HepG2 (cell line): Measurements from ENCODE around the gene PSENEN. TPM values are rescaled to one million over a fixed set of nuclear protein-coding genes. Genes with fewer than 3 reads are reported as not detected.

Experiments used
- HOXA3 ChIP-seq: sonication (generic); formaldehyde crosslinking; IDR thresholded peaks from 2 replicates; pipeline ENCODE4 v1.5.0; 2020; ENCODE audit warnings: missing genetic modification reagents
- KDM2A ChIP-seq: sonication (generic); formaldehyde crosslinking; IDR thresholded peaks from 2 replicates; pipeline ENCODE4 v1.4.0; 2020; ENCODE audit warnings: low read depth, missing genetic modification reagents, borderline replicate concordance
- MEIS2 ChIP-seq: sonication (generic); formaldehyde crosslinking; IDR thresholded peaks from 2 replicates; pipeline ENCODE4 v1.9.0; 2021; ENCODE audit warnings: mild to moderate bottlenecking, missing genetic modification reagents
- RXRB ChIP-seq: IDR thresholded peaks from 2 replicates; pipeline ENCODE4 v1.6.1; 2016; ENCODE audit warnings: borderline replicate concordance, missing genetic modification reagents, missing compliant biosample characterization
- SALL2 ChIP-seq: sonication (generic); formaldehyde crosslinking; IDR thresholded peaks from 2 replicates; pipeline ENCODE4 v1.8.1; 2023; ENCODE audit warnings: mild to moderate bottlenecking, missing genetic modification reagents, inconsistent platforms
- SRSF4 ChIP-seq: fragments of 200-400 bp; formaldehyde crosslinking; IDR thresholded peaks from one replicate; pipeline ENCODE4 v1.6.1; 2018; ENCODE audit warnings: mild to moderate bottlenecking, low read depth, low read length, moderate library complexity; ENCODE audit not compliant: poor library complexity, severe bottlenecking
- TEAD2 ChIP-seq: sonication (generic); formaldehyde crosslinking; IDR thresholded peaks from 2 replicates; pipeline ENCODE4 v1.9.0; 2021; ENCODE audit warnings: missing genetic modification reagents
- ZFY ChIP-seq: sonication (generic); formaldehyde crosslinking; IDR thresholded peaks from 2 replicates; pipeline ENCODE4 v1.4.0; 2020; ENCODE audit warnings: missing genetic modification reagents
- ZMAT3 ChIP-seq: sonication (generic); formaldehyde crosslinking; conservative IDR thresholded peaks from 2 replicates; pipeline ENCODE4 v1.7.0; 2021; ENCODE audit warnings: missing genetic modification reagents
- ZNF101 ChIP-seq: sonication (generic); formaldehyde crosslinking; IDR thresholded peaks from 2 replicates; pipeline ENCODE4 v1.4.0; 2020; ENCODE audit warnings: mild to moderate bottlenecking, low read depth, missing genetic modification reagents, borderline replicate concordance
- ZNF251 ChIP-seq: sonication (generic); formaldehyde crosslinking; IDR thresholded peaks from 2 replicates; pipeline ENCODE4 v1.9.0; 2021; ENCODE audit warnings: mild to moderate bottlenecking, missing genetic modification reagents
- ZNF430 ChIP-seq: sonication (generic); formaldehyde crosslinking; IDR thresholded peaks from 2 replicates; pipeline ENCODE4 v1.9.0; 2021; ENCODE audit warnings: mild to moderate bottlenecking, missing genetic modification reagents
- ZNF446 ChIP-seq: sonication (generic); formaldehyde crosslinking; IDR thresholded peaks from 2 replicates; pipeline ENCODE4 v1.5.0; 2020; ENCODE audit warnings: mild to moderate bottlenecking, missing genetic modification reagents
- ZNF713 ChIP-seq: sonication (generic); formaldehyde crosslinking; IDR thresholded peaks from 2 replicates; pipeline ENCODE4 v1.4.0; 2020; ENCODE audit warnings: mild to moderate bottlenecking, missing genetic modification reagents
- polyA plus RNA-seq, 8 experiments: library from polyadenylated mRNA; depleted of rRNA in 3 of 8; stranded (reverse) in 7 of 8; unstranded in 1 of 8; fragments of >200 nt; fragmentation: Illumina TruSeq in 4 of 8; extraction: Trizol in 4 of 8; gene quantifications; 2 replicates each; pipeline versions ENCODE4 v1.2.1 to v1.2.3, GENCODE V29; 2011 to 2016; ENCODE audit warnings: low read depth in 4 of 8, missing spikeins in 1 of 8, mixed read lengths in 1 of 8; ENCODE audit not compliant: insufficient read depth in 1 of 8
- total RNA-seq, 5 experiments: library from RNA; depleted of rRNA; stranded (reverse); fragments of >200 nt; fragmentation: Illumina TruSeq; extraction: Trizol; gene quantifications; 2 replicates each; pipeline ENCODE4 v1.2.3, GENCODE V29; 2016; ENCODE audit warnings: low read depth in 1 of 5
- TF ChIP-seq, protein P1 (sequence below): sonication (generic); formaldehyde crosslinking; IDR thresholded peaks from 2 replicates; pipeline ENCODE4 v1.4.0; 2020; ENCODE audit warnings: missing genetic modification reagents
- TF ChIP-seq, protein P2 (sequence below): sonication (generic); formaldehyde crosslinking; IDR thresholded peaks from 2 replicates; pipeline ENCODE4 v1.9.0; 2021; ENCODE audit warnings: mild to moderate bottlenecking, missing genetic modification reagents
- TF ChIP-seq, protein P3 (sequence below): sonication (generic); formaldehyde crosslinking; IDR thresholded peaks from 2 replicates; pipeline ENCODE4 v1.8.1; 2023; ENCODE audit warnings: mild to moderate bottlenecking, missing genetic modification reagents, borderline replicate concordance
- TF ChIP-seq, protein P4 (sequence below): sonication (generic); formaldehyde crosslinking; IDR thresholded peaks from 2 replicates; pipeline ENCODE4 v1.4.0; 2020; ENCODE audit warnings: missing genetic modification reagents

Gene PSENEN
- total and polyA plus RNA-seq, 2 of the 13 experiments (the other 11 are each of a cell fraction or from before 2014, with no cell fraction given): 16.9 to 34.2 TPM

DNA sequence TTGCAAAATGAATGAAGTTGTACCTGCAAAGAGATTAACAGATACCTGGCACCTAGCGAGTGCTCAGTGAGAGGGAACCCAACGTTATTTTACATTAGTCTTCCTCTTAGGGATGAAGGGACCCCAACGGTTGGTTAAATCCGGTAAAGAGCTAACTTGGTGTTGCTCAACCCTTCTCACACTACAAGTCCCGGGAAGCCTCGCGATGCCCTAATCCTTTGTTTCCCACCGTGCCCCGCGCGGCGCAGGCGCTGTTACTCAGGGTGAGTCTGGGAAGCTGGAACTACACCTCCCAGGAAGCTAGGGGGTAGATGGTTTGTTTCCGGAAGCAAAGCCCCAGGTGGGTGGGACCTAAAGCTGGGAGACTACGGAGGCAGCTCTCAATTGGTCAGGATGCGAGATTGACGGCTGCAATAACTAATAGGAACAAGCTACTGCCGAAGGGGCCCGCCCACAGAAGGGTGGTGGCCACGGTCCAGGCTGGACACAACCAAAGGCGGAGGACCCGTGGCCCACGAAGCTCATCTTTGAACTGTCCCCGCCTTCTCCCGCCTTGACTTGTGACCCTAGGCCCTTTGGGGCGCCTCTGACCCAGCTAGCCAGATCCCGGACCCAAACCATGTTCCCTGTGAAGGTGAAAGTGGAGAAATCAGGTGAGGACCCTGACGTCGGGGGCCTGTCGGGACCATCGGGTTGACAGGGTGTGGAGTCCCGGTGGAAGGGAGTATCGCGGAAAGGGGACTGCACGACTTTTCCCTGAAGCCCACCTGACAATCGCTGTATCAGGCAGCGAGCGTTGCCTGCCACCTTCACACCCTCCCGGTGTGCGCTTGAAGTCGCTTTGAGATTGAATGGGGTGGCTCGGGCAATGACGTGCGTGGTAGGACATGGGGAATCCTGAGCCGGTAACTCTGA is 2.9 kb downstream of the PSENEN start, which contains the start of gene LIN37 (continued):
- TF ChIP-seq ZFY (CRISPR knock-in tag) (peak; percentile 84), RXRB (CRISPR knock-in tag) (no peak), TEAD2 (no peak), ZNF446 (CRISPR knock-in tag) (no peak), ZNF430 (no peak), MEIS2 (CRISPR knock-in tag) (no peak), KDM2A (CRISPR knock-in tag) (peak; percentile 81), HOXA3 (CRISPR knock-in tag) (peak; percentile 67; the same call in 1 of the 2 replicates), SRSF4 (no peak), SALL2 (peak; percentile 75; the same call in 1 of the 2 replicates), ZNF713 (CRISPR knock-in tag) (no peak), ZNF101 (CRISPR knock-in tag) (no peak), ZMAT3 (CRISPR knock-in tag) (no peak), ZNF251 (CRISPR knock-in tag) (0 out of 2 replicates have a peak, but pooled peaks have one; percentile 77)
- TF ChIP-seq, protein P1, sequence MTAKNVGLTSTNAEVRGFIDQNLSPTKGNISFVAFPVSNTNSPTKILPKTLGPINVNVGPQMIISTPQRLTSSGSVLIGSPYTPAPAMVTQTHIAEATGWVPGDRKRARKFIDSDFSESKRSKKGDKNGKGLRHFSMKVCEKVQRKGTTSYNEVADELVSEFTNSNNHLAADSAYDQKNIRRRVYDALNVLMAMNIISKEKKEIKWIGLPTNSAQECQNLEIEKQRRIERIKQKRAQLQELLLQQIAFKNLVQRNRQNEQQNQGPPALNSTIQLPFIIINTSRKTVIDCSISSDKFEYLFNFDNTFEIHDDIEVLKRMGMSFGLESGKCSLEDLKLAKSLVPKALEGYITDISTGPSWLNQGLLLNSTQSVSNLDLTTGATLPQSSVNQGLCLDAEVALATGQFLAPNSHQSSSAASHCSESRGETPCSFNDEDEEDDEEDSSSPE: peak; percentile 56; the same call in 1 of the 2 replicates
- TF ChIP-seq, protein P2, sequence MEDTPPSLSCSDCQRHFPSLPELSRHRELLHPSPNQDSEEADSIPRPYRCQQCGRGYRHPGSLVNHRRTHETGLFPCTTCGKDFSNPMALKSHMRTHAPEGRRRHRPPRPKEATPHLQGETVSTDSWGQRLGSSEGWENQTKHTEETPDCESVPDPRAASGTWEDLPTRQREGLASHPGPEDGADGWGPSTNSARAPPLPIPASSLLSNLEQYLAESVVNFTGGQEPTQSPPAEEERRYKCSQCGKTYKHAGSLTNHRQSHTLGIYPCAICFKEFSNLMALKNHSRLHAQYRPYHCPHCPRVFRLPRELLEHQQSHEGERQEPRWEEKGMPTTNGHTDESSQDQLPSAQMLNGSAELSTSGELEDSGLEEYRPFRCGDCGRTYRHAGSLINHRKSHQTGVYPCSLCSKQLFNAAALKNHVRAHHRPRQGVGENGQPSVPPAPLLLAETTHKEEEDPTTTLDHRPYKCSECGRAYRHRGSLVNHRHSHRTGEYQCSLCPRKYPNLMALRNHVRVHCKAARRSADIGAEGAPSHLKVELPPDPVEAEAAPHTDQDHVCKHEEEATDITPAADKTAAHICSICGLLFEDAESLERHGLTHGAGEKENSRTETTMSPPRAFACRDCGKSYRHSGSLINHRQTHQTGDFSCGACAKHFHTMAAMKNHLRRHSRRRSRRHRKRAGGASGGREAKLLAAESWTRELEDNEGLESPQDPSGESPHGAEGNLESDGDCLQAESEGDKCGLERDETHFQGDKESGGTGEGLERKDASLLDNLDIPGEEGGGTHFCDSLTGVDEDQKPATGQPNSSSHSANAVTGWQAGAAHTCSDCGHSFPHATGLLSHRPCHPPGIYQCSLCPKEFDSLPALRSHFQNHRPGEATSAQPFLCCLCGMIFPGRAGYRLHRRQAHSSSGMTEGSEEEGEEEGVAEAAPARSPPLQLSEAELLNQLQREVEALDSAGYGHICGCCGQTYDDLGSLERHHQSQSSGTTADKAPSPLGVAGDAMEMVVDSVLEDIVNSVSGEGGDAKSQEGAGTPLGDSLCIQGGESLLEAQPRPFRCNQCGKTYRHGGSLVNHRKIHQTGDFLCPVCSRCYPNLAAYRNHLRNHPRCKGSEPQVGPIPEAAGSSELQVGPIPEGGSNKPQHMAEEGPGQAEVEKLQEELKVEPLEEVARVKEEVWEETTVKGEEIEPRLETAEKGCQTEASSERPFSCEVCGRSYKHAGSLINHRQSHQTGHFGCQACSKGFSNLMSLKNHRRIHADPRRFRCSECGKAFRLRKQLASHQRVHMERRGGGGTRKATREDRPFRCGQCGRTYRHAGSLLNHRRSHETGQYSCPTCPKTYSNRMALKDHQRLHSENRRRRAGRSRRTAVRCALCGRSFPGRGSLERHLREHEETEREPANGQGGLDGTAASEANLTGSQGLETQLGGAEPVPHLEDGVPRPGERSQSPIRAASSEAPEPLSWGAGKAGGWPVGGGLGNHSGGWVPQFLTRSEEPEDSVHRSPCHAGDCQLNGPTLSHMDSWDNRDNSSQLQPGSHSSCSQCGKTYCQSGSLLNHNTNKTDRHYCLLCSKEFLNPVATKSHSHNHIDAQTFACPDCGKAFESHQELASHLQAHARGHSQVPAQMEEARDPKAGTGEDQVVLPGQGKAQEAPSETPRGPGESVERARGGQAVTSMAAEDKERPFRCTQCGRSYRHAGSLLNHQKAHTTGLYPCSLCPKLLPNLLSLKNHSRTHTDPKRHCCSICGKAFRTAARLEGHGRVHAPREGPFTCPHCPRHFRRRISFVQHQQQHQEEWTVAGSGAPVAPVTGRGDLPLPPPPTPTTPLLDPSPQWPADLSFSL (CRISPR knock-in tag): no peak
- TF ChIP-seq, protein P3, sequence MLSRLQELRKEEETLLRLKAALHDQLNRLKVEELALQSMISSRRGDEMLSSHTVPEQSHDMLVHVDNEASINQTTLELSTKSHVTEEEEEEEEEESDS (CRISPR knock-in tag): 0 out of 2 replicates have a peak, but pooled peaks have one; percentile 46
- TF ChIP-seq, protein P4, sequence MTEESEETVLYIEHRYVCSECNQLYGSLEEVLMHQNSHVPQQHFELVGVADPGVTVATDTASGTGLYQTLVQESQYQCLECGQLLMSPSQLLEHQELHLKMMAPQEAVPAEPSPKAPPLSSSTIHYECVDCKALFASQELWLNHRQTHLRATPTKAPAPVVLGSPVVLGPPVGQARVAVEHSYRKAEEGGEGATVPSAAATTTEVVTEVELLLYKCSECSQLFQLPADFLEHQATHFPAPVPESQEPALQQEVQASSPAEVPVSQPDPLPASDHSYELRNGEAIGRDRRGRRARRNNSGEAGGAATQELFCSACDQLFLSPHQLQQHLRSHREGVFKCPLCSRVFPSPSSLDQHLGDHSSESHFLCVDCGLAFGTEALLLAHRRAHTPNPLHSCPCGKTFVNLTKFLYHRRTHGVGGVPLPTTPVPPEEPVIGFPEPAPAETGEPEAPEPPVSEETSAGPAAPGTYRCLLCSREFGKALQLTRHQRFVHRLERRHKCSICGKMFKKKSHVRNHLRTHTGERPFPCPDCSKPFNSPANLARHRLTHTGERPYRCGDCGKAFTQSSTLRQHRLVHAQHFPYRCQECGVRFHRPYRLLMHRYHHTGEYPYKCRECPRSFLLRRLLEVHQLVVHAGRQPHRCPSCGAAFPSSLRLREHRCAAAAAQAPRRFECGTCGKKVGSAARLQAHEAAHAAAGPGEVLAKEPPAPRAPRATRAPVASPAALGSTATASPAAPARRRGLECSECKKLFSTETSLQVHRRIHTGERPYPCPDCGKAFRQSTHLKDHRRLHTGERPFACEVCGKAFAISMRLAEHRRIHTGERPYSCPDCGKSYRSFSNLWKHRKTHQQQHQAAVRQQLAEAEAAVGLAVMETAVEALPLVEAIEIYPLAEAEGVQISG: peak; percentile 91
